GM19328 (cell line): ENCODE measurements around the gene SLC35C1.
A peak's percentile ranks its signal among the peaks of the same experiment; 100 is the strongest.

Source experiments
- ATAC-seq: cut with Tn5 transposase; IDR thresholded peaks from one replicate; pipeline ENCODE4 v1.9.1; 2021; ENCODE audit warnings: mild to moderate bottlenecking, moderate library complexity; ENCODE audit not compliant: unreplicated experiment

SLC35C1 gene

DNA sequence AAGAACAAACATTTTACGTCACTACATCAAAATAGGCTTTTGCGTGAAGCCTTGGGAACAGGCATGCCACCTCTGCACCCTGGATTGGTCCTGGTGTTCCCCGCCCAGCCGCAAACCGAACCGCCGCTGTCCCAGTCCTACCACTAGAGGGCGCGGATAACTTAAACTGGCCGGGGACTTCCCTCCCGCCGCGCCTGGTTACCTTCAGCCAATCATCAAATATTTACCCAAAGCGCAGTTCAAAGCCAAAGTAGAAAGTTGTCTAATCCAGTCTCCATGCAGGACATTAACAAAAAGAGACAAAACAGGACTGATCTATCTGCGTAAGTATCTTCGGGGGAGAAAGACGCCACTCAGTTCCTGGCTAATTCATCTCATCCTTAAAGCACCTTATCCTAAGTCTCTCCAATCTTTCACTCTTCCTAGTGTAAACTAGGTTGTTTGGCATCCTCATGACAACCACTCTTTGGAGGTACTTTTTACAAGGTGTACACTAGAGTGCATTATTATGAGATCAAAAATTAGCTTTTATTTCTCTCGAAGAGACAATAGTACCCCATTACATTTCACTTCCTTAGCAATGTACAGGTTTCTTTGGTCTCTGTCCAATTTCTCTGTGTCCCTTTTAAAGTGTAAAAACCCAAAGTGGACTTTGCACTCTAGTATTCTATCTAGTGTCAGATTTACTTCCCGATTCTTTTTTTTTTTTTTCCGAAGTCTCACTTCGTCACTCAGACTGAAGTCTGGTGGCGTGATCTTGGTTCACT, 38.4 kb downstream of the SLC35C1 start:
- ATAC-seq, result no peak

DNA sequence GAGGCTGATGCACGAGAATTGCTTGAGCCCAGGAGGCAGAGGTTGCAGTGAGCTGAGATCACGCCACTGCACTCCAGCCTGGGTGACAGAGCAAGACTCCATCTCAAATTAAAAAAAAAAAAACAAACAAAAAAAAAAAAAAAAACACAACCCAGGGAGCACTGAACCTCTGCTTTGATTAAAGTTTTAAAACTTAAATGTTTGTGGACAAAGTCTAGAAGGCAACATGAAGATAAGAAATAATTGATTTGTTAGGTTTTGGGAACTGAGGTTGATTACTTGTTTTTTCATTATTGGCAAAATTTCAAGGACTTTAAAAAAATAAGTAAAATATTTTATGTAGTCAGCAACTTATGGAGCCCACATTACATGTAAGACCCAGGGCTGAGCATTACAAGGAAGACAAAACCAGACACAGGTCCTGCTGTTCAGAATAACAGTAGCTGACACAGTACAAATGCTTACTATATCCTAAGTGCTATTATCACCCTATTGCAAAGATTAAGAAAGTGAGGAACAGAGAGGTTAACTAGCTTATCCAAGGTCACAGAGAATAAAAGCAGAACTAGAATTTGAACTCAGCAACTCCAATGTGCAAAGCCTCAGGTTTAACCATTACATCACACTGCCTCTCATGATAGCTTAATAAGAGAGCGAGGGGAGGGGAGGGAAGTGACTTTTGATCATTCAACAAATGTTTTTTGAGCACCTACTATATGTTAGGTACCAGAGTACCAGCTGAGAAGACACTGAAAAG, 40.1 kb downstream of the SLC35C1 start:
- ATAC-seq, result no peak

DNA sequence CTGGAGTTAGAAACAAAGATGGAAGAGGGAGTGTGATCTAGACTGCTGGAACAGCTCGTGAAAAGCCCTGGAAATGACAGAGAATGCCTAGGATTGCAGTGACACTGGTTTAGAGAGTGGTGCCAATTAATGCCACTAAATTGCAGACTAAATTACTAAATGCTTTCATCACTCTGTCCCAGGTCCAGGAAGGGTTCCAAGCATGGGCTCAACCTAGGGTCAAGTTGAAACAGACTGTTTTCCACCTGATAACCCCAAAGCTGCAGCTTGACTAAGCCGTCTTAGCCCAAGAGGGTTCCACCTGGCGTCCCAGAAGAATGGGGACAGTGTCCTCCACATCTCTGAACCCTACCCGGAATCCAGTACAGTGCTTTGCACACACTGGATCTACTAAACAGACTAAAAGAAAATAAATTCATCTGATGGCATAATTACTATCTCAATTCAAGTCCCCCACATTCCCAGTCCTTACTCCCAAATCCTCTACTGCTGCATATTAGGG, 41.3 kb downstream of the SLC35C1 start:
- no peak for ATAC-seq

DNA sequence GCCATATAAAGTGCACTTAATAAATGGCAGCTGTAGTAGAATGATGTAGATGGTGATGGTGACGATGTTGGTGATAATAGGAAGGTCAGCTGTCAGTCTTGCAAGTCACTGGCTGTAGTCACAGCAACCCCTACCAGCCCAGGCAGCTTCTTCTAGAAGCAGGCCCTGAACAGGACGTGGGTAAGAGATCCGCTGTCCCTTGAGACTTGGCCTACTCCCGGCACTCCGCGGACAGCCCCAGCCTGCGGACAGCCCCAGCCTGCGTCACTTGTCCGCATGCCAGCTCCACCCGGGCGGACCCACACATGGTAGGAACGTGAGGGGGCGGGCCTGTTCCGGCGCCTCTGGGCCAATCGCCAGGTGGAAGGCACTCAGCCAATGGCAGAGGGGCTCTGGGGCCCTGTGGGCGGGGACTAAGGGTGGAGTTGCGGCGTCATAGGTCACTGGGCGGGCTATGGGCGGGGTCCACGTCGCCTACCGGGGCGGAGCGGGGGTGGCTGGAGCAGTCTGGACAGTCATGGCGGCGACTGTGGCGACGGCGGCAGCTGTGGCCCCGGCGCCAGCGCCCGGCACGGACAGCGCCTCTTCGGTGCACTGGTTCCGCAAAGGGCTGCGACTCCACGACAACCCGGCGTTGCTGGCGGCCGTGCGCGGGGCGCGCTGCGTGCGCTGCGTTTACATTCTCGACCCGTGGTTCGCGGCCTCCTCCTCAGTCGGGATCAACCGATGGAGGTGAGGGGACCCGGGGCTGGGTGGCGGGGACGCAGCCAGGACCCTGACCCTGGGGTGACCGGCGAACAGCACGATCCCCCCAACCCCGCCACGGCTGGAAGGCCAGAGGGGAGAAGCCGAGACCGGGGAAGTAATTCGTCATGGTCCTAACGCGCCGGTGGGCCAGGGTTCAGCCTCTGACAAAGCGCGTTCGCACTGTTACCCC, 42.3 kb downstream of the SLC35C1 start, which contains the start of gene CRY2:
Gene CRY2 (plus strand): TSS at position 502 of the 937 bp plus-strand sequence. CDS start 16 bp downstream, at position 518.
- ATAC-seq, result peak; percentile 92

DNA sequence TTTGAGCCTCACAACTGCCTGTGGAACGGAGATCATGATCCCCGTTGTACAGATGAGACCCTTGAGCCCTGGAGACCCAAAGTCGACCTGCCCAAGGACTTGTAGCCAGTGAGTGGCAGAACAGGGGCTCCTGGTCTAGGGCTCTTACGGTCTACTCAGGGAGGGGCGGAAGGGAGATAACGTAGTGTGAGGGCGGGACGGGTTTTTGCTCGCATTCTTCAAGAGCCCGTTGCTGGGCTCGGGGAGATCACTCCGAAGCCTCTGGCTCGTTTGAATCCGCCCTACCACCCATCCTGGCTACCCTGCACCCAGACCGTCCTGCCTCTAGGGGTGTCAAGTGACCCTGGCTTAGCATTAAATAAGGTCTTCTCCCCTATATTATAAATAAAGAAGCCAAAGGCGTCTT, 43.0 kb downstream of the SLC35C1 start:
- peak; percentile 6 for ATAC-seq

DNA sequence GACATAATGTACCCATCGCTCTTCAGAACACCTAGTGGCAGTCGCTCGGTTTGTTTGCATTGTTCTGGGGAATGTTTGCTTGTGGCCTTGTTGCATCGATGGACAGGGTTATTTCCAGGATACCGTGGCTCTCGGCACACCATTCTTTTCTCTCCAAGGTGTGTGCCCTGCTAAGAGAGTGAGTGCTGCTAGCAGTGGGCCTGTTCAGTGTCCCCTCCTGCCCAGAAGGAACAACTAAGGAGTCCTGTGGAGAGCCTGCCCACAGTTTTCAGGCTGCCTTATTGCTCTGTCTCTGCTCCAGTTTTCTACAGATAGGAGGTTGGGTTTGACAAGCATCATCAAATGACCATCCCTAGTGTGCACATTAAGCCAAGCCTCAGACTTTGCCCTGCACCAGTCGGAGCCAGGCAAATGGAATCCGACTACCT, 43.7 kb downstream of the SLC35C1 start:
- ATAC-seq, result no peak

DNA sequence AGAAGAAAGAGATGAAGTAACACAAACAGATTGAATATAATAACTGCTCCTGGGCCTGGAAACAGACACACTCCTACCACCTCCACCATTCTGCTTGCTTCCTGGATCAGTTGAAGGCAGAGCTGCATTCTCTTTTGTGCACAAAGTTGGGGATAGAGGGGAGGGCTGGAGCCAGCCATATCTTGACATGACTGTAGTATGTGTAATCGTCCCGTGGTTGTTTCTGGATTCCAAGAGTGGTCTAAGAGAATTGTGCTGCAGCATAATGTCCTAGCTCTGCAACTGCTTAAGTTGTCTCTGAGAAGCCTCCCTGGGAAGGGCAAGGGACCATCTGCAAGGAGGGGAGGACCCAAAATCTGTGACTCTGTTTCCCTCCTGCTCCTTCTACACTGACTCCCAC, 45.5 kb downstream of the SLC35C1 start:
- no peak for ATAC-seq

DNA sequence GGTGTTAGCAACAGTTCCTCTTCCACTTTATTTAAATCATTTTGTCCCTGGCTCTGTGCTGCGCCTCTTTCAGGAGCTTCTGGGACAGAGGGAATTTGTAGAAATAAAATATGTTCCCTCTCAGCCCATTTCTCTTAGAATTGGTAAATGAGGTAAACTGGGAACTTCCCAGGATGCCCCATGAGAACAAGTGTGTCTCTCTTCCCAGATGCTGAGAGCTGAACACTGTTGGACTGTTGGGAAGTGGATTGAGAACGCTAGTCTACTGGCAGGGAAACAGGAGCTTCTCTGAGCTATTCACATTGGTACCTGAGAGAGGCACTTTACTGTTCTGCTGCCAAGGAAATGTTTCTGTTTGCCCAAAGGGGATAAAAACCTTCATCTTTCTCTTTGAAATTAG, 46.3 kb downstream of the SLC35C1 start:
- ATAC-seq, result no peak

DNA sequence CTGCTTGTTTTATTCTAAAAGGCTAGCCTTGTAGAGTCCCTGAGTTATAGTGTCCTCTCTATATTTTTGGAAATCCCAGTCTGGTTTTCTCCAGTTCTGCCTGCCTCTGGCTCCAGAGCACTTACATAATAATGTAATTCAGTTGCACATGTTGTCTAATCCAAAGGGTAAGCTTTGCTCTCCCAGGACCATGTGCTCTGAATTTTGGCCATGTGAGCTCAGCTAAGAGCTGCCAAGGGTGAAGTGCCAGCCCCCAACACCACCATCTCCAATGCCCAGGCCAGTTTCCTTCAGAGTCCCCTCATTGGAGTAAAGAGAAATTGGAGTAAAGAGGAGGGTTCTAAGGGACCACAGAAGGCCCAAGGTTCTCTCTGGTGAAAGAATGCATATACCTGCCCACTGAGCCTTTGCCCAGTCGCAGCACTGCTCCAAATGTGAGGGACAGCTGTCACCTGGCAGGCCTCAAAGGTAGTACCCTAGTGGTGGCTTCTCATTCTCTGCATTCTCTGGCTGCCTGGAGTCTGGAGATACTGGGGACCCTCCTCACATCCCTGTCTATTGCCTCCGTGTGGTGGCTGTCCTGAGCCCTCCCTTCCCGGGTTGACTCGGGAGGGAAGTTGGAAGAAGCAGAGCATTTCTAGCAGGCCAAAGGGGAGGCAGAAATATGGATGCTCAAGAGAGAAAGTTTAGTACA, 47.2 kb downstream of the SLC35C1 start:
- ATAC-seq, result no peak

DNA sequence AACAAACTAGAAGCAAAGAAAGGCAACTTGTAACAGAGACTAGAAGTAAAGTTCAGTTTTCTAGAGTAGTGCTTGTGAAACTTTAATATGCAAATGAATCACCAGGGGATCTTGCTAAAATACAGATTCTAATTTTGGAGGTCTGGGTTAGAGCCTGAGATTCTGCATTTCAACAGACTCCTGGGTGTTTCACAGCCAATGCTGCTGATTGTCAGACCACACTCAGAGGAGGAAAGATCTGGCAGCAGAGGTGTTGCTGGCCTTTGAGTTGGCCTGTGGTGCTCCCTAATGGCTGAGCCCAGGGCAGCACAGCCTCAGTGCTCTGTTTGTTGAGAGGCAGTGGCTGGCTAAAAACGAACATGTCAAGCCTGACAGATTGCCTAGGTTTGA, 47.8 kb downstream of the SLC35C1 start:
- peak; percentile 44 for ATAC-seq

DNA sequence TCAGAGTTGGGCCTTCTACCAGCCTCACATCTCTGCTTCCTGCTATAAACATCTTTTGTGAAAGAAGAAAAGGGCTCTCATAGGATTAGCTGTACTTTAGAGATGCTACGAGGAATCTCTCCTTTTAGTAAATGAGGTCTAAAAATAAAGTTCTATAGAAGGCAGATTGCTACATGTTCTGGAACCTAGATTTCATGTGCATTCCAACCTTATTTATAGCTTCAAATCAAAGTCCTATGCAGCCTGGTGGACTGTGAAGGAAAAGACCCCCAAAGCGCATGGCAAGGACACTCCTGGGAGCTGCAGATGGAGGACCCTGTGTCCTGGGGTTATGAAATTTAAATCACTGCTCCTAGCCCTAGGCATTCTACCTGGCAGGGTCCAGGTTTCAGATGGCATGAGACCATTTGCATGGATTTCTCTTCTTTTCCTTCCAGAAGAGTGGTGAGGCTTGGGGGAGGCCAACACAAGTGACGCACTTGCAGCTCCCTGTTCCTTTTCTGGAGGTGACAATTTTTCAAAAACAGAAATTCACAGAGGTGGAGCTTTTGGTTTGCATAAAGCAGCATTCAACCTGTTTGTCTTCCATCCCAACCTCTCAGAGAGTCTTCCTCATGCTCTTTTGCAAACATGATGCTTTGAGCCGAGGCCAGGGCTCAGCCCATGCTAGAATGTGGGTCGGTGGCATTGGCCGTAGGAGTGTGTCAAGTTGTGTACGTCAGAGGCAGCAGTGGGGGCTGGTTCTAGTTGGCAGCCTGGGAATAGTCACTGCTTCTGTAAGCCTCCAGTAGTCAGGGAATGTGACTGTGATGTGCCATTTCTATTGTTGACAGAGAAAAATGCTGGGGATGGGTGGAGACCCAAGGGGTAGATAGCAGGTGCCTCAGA, 48.6 kb downstream of the SLC35C1 start:
- no peak for ATAC-seq

DNA sequence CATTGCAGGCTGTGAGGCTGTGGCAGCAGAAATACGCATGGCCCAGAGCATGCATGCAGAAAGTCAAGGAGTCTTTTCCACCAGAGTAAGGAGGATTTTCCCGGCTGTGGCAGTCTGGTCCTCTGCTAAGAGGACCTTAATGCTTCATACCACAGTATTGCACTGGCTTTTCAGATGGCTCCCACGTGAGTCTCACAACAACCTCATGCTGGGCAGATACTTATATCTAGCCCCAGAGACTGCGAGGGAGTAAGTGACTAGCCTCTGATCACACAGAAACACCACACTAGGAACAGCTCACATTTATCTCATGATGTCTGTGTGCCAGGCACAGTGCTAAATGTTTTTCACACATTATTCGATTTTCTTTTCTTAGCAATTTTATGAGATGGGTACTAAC, 50.4 kb downstream of the SLC35C1 start:
- ATAC-seq, result no peak

DNA sequence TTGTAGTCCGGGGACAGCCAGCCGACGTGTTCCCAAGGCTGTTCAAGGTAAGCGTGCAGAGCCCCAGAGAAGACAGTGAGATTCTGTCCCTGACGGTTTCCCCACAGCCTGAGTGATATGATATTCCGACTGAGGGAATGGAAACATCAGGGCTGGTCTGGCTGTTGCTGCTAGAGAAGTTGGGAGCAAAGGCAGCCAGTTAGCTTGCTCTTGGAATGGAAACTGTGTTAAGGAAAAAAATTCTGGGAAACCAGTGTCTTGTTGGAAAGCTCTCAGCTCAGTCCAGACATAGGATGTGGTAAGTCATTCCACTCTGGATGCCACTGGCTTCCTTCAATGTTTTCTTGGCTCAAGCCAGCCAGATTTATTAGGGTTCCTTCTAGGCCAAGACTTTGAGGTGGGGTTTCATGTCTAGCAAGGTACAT, 51.1 kb downstream of the SLC35C1 start:
- ATAC-seq, result no peak

DNA sequence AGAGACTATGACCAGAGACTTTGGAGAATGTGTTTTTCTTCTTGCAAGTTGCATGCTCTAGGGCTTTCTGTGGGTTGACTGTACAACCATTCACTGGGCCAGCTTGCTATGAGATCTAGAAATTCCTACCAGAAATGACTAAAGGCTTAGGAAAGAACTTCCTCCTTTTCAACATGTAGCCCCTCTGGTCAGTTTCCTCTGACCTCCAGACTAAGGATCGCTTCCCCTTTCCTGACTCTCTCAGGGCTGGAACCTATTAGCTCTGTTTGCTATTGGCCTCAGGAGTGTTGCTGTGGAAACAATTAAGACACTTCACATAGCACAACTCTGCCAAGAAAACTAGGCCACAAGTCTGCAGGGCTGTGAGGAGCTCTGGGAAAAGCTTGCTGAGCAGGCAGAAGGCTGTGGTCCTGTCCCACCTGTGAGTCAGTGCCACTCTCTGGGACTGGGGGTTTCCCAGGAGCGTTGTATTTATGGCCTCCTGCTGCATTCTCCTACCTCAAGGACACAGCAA, 53.1 kb downstream of the SLC35C1 start:
- ATAC-seq, result no peak

DNA sequence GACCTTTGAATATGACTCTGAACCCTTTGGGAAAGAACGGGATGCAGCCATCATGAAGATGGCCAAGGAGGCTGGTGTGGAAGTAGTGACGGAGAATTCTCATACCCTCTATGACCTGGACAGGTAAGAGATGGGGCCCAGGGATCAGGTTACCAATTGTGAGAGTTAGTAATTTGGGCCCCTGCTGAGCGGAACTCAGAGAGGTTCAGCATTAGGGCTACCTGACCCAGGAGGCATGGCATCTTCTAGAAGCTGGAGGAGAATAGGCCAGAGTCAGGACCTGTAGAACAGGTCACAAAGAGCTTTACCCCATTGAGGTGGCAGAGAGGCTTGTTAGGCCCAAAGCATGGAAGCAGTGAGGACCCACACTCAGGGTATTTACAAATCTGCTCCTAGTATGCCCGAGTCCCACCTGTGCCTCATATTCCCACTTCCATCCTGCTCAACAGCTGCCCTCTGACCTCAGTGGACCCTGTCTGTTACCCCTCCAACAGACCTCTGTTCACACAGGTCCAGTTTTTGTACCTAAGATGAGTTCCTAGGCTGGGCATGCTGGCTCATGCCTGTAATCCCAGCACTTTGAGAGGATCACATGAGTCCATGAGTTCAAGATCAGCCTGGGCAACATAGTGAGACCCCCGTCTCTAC, 53.9 kb downstream of the SLC35C1 start:
- no peak for ATAC-seq

DNA sequence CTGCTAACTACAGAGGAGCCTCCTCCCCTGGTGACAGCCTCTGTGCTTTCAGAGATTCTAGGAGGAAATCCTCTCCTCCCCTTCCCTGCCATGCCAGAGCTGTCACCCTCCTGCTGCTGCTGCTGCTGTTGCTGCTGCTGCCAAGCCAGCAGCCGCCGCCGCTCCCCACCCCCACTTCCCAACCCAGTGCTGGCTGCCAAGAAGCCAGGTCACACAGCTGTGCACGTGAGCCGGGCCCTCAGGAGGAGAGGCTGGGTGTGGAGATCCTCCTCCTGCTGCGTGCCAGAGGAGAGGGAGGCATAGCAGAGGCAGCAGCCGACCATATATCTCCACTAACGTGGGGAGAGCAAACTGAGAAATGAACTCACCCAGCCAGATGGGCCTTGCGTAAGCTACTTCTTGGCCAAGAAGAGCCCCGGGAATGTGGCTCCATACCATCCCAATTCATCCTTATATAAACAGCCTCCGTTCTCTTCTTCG, 54.8 kb downstream of the SLC35C1 start:
- ATAC-seq, result no peak

DNA sequence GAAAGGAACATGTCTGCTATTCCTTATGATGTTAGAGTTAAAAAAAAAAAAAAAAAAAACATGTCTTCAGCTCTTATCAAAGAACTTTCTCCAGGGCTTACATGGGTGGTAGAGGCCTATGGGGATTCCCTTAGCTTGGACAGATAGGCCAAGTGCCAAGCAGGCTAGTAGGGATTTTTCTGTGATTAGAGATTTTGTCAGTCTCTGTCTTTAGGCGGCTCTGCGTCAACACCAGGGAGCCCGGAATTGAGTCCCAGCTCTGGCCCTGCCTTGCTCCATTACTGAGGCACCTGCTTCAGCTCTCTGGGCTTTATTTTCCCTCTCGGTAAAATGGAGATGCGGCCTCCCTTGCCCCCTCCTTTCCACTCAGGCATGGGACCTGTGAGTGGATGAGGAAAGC, 55.4 kb downstream of the SLC35C1 start:
- ATAC-seq, result no peak

DNA sequence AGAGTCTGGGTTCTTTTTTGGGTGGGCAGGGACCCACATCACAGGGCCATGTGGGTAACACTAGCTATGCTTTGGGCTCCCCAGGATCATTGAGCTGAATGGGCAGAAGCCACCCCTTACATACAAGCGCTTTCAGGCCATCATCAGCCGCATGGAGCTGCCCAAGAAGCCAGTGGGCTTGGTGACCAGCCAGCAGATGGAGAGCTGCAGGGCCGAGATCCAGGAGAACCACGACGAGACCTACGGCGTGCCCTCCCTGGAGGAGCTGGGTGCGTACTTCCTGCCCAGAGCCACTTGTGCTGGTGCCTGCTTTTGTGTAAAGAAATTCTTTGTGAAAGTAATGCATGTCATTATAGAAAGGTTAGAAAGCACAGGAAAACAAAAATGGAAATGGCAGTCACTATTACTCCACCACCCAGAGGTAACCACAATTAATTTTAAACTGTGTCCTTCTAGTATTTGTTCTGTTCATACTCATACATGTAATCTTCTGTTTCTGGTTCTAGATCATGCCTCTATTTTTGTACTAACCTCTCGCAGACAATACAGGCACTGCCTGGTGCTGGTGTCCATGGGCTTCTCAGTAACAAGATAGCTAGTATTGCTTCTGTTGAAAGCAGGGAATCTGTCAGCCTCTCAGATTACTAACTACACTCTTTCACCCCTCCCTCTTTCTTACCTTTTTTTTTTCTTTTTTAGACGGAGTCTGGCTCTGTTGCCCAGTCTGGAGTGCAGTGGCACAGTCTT, 56.0 kb downstream of the SLC35C1 start:
- ATAC-seq, result no peak
